Endothelial cell of umbilical vein (primary cell): Measurements from ENCODE around the gene IZUMO4.

Experiments used
- CTCF ChIP-seq, 2 donors: IDR thresholded peaks; 1 replicate in 1 of 2; 2 replicates in 1 of 2; pipeline ENCODE4 v1.5.1; 2011; ENCODE audit warnings: low read length in 2 of 2, mild to moderate bottlenecking in 2 of 2, moderate library complexity in 2 of 2, control low read depth in 1 of 2, inconsistent platforms in 1 of 2, low read depth in 1 of 2; ENCODE audit not compliant: insufficient read depth in 1 of 2; ENCODE audit errors: extremely low read depth in 1 of 2
- EZH2 ChIP-seq: IDR thresholded peaks from 2 replicates; pipeline ENCODE4 v1.6.1; 2012; ENCODE audit warnings: borderline replicate concordance, low read depth, mild to moderate bottlenecking, moderate library complexity, low read length, inconsistent platforms; ENCODE audit not compliant: severe bottlenecking
- FOS ChIP-seq: IDR thresholded peaks from 2 replicates; pipeline ENCODE4 v1.6.1; 2011; ENCODE audit warnings: mild to moderate bottlenecking, low read length, moderate library complexity, borderline replicate concordance; ENCODE audit not compliant: insufficient read depth
- GATA2 ChIP-seq: IDR thresholded peaks from 2 replicates; pipeline ENCODE4 v1.7.0; 2011; ENCODE audit warnings: low read depth, mild to moderate bottlenecking, moderate library complexity, mixed read lengths, low read length; ENCODE audit not compliant: insufficient read length, insufficient read depth
- MAX ChIP-seq: IDR thresholded peaks from 2 replicates; pipeline ENCODE4 v1.6.1; 2011; ENCODE audit not compliant: insufficient read depth, insufficient read length
- MYC ChIP-seq: IDR thresholded peaks from one replicate; pipeline ENCODE4 v1.6.1; 2011; ENCODE audit warnings: mild to moderate bottlenecking, low read depth, low read length
- POLR2A ChIP-seq: IDR thresholded peaks from 2 replicates; pipeline ENCODE4 v1.6.1; 2012; ENCODE audit warnings: low read depth, mild to moderate bottlenecking, control low read depth, low read length
- POLR2AphosphoS5 ChIP-seq: IDR thresholded peaks from 2 replicates; pipeline ENCODE4 v1.6.1; 2012; ENCODE audit warnings: low read depth, mild to moderate bottlenecking, control low read depth, low read length, moderate library complexity; ENCODE audit not compliant: insufficient read depth

DNA sequence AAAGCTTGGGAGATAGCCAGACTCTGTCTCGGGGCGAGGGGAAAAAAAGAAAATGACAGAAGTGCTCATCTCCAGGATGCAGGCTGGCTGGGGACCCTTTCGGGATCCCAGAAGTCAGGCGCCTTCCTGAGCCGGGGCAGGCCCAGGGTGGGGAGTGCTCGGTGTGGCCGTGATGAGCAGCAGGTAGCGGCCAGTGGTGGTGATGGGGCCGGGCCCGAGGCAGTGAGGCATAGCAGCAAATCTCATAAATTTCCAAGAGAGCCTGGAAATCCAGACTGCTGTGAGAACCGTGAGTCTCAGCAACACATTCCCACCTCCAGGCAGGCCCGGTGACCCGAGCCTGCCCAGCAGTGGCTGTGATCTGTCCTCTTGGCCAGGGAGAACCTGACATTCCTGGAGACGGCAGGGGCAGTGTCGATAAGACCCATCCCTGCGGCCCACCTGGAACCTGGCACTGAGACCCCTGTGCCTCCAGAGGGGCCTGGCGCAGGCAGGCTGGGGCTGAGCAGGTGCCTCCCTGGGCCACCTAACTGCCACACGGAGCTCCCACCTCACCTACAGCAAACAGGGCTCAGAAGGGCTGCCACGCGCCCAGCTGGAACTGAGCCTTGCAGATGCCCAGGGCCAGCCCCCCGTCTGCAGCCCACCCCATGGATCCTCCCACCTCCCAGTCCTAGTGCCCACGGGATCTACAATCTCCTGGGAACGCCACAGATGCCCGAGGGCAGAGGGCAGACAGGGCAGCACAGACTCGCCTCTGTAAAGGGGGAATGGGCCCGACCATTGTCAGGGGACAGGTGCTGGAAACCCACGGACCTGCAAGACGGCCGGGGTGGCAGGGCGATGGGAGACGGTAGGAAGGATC lies 23.4 kb downstream of the IZUMO4 start:
- no peak for TF ChIP-seq POLR2A
- TF ChIP-seq MYC: no peak
- TF ChIP-seq CTCF (IDR thresholded peaks at IDR 0.05; ENCODE audit: extremely low read depth in 1 of 2, insufficient read depth in 1 of 2, low read depth in 1 of 2, low read length in 2 of 2): no peak
- TF ChIP-seq EZH2: no peak
- no peak for TF ChIP-seq MAX
- TF ChIP-seq GATA2: no peak
- no peak for TF ChIP-seq POLR2AphosphoS5
- TF ChIP-seq FOS: no peak
